Nephron progenitor cell (in vitro differentiated cells): ENCODE measurements around the gene ARFGEF3.

Source experiments
- DNase-seq: peaks from one replicate; pipeline ENCODE4 v3.0.0; 2021
- H3K27ac Mint-ChIP-seq: 2 replicates; pipeline ENCODE4 v1.8.0; 2021; ENCODE audit warnings: mild to moderate bottlenecking, moderate library complexity, mixed read lengths
- H3K27me3 Mint-ChIP-seq: 2 replicates; pipeline ENCODE4 v1.8.0; 2021; ENCODE audit warnings: mild to moderate bottlenecking, low read depth, mixed read lengths; ENCODE audit not compliant: poor library complexity
- H3K36me3 Mint-ChIP-seq: 2 replicates; pipeline ENCODE4 v1.8.0; 2021; ENCODE audit warnings: low read depth, mixed read lengths
- H3K4me1 Mint-ChIP-seq: 2 replicates; pipeline ENCODE4 v1.8.0; 2021; ENCODE audit warnings: mixed read lengths
- H3K4me3 Mint-ChIP-seq: 2 replicates; pipeline ENCODE4 v1.8.0; 2021; ENCODE audit warnings: mild to moderate bottlenecking, moderate library complexity, mixed read lengths
- H3K9me3 Mint-ChIP-seq: 2 replicates; pipeline ENCODE4 v1.8.0; 2021; ENCODE audit warnings: mild to moderate bottlenecking, moderate library complexity, mixed read lengths
- TF ChIP-seq, protein P1 (sequence below): fragments of 200-600 bp; sonication (generic); IDR thresholded peaks from 2 replicates; pipeline ENCODE4 v1.5.0; 2021; ENCODE audit warnings: antibody characterized with exemption

Gene ARFGEF3

DNA sequence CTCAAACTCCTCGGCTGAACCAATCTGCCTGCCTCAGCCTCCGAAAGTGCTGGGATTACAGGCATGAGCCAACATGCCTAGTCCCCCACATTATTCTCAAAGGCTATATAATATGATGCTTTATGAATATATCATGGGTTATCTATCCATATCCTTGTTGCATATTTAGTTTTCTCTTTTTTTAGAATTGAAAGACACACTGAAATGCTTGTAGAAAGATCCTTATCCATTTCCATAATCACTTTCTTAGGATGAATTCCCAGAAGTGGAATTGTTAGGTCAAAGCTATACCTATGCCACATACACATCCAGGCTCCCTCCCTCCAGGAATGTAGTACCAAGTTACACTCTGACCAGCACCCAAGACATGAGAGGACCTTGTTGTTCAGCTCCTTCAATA lies 2.5 kb upstream of the ARFGEF3 start:
- no peak overlapping the region for H3K4me3 Mint-ChIP-seq
- peaks cover 12% of the 10 kb centered on the region for H3K4me1 Mint-ChIP-seq
- TF ChIP-seq, protein P1, sequence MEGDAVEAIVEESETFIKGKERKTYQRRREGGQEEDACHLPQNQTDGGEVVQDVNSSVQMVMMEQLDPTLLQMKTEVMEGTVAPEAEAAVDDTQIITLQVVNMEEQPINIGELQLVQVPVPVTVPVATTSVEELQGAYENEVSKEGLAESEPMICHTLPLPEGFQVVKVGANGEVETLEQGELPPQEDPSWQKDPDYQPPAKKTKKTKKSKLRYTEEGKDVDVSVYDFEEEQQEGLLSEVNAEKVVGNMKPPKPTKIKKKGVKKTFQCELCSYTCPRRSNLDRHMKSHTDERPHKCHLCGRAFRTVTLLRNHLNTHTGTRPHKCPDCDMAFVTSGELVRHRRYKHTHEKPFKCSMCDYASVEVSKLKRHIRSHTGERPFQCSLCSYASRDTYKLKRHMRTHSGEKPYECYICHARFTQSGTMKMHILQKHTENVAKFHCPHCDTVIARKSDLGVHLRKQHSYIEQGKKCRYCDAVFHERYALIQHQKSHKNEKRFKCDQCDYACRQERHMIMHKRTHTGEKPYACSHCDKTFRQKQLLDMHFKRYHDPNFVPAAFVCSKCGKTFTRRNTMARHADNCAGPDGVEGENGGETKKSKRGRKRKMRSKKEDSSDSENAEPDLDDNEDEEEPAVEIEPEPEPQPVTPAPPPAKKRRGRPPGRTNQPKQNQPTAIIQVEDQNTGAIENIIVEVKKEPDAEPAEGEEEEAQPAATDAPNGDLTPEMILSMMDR = no peak
- H3K27me3 Mint-ChIP-seq = peaks cover 81% of the 10 kb centered on the region
- no peak for DNase-seq
- H3K36me3 Mint-ChIP-seq = no peaks in the 10 kb centered on the region
- no peak overlapping the region for H3K27ac Mint-ChIP-seq
- H3K9me3 Mint-ChIP-seq = no peaks in the 10 kb centered on the region

DNA sequence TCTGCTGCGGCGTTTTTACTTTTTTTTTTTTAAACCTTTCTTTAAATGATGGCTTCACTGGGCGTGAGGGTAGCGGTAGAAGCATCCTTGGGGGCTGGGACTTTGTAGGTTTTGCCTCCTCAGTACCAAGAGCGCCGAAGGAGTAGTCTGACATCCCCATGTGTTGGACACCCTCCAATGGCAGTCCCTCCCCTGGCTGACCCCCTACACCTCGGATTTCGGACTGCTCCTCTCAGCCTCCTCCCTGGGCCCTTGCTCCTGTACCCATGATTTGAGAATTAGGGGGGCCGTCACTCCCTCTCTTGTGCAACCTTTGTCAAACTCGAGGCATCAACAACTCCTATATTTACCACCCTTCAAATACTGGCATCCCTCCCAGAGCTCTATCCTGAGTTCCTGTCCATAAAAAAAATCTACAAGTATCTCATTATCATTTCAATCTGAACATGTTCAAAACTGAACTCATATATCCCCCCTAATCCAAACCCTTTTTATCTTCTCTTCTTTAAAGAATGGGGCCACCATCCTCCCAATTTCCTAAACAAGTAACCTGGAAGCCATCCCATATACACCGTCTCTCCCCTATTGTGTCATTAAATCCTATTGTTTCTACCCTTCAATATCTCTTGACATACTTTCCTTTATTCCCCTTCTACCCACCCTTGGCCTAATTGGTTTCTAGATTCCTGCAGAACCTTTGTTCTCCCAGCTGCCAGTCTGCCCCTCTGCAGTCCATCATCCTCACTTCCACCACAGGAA lies 1.2 kb upstream of the ARFGEF3 start:
- no peaks in the 10 kb centered on the region for H3K9me3 Mint-ChIP-seq
- H3K4me1 Mint-ChIP-seq = peaks cover 12% of the 10 kb centered on the region
- no peaks in the 10 kb centered on the region for H3K36me3 Mint-ChIP-seq
- no peak for DNase-seq
- H3K4me3 Mint-ChIP-seq = peak overlapping the region; percentile 77
- TF ChIP-seq, protein P1 = no peak
- H3K27ac Mint-ChIP-seq = no peak overlapping the region
- peaks cover 87% of the 10 kb centered on the region for H3K27me3 Mint-ChIP-seq

DNA sequence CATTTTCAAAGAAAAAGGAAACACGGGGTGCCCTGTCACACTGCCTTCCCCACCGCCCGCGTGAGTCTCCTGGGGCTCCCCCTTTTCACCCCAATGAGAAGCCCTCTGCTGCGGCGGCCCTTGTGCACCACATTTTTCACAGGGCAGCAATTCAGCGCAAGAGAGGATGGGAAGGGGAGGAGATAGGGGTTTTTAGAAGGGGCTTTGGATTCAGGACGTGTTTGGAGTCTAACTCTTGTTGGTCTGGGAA lies 726 bp upstream of the ARFGEF3 start:
- peaks cover 88% of the 10 kb centered on the region for H3K27me3 Mint-ChIP-seq
- H3K9me3 Mint-ChIP-seq = no peaks in the 10 kb centered on the region
- no peak for DNase-seq
- no peak overlapping the region for H3K27ac Mint-ChIP-seq
- H3K4me1 Mint-ChIP-seq = peaks cover 12% of the 10 kb centered on the region
- H3K36me3 Mint-ChIP-seq = no peaks in the 10 kb centered on the region
- H3K4me3 Mint-ChIP-seq = peak overlapping the region; percentile 77
- TF ChIP-seq, protein P1 = no peak

DNA sequence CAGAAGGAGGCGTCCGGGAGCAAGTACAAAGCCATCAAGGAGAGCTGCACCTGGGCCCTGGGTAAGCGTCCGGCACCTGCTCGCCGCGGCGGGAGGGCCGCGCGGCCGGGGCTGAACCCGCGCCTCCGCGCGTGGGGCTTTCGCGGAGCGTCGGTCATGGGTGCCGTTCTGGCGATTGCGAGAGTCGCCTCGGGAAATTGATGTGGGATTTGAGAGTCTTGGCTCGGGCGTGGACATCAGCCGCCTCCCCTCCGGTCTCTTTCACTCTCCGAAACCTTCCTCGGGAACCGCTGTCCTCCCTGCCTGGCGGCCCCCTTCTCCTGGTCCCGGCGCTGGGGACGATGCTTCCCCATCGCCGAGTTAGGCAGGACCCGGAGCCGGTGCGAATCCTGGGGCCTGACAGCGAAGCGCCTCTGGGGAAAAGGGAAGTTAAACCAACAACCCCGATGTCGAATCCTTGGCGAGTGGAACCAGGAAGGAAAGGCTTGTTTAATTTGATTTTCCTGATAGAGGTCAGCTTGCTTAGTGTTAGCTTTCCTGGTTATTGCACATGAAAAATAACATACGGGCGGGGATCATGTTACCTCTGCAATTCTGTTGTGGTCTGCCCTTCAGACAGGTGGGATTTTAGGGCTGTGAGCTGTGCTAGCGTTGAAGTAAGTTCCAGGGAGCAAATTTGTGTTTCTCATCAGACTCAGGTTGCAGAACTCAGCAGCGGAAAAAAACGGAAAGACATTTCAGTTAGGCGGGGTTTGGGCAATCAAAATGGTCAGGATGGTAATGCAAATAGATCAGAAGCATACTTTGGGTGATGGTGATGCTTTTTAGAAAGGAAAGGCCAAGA lies 594 bp downstream of the ARFGEF3 start:
- TF ChIP-seq, protein P1 = no peak
- H3K36me3 Mint-ChIP-seq = no peaks in the 10 kb centered on the region
- no peak overlapping the region for H3K27ac Mint-ChIP-seq
- DNase-seq = peak; percentile 42
- no peaks in the 10 kb centered on the region for H3K9me3 Mint-ChIP-seq
- peaks cover 91% of the 10 kb centered on the region for H3K27me3 Mint-ChIP-seq
- peaks cover 12% of the 10 kb centered on the region for H3K4me1 Mint-ChIP-seq
- H3K4me3 Mint-ChIP-seq = peak overlapping the region; percentile 76

DNA sequence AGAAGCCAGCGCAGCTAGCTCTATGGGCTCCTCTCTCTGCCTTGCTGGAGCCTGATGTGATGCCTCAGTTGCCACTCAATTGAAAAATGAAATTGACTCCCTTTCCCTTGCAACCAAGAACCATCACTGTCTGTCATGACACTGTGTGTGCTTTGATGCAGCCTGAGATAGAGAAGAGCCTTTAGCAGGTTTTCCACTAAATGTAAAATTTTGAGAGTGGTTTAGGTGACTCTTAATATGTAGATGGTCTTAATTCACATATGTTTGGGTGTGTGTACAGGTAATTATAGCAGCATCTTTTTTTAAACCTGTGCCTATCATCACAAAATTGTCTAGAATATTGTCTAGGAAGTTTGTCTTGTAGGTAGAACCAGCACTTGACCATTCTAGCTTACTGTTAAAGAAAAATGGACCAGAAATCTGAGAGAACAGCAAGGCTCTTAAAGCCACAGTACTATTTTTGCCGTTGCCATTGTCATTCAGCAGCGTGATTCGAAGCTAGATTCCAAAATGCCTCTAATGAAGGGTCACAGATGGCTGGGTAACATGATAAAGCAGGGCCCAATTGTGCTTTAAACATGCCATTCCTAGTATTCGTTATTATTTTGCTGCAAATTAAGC lies 1.3 kb downstream of the ARFGEF3 start:
- Mint-ChIP-seq H3K27me3 (peaks cover 93% of the 10 kb centered on the region), H3K4me1 (peaks cover 12% of the 10 kb centered on the region), H3K9me3 (no peaks in the 10 kb centered on the region), H3K36me3 (no peaks in the 10 kb centered on the region), H3K4me3 (peak overlapping the region; percentile 76), H3K27ac (no peak overlapping the region)
- TF ChIP-seq, protein P1 = no peak
- no peak for DNase-seq
